Putamen (tissue), 1 donor: Measurements from ENCODE around the gene TTLL11.
"Not testable (repeated sequence)": the region's sequence is repeated elsewhere in the genome, so short reads cannot be mapped to it uniquely, and the experiment has no call there.

Experiments used
- DNase-seq: peaks from one replicate; pipeline ENCODE4 v3.0.0-alpha.2; 2016; ENCODE audit warnings: low spot score

The TTLL11 gene

DNA sequence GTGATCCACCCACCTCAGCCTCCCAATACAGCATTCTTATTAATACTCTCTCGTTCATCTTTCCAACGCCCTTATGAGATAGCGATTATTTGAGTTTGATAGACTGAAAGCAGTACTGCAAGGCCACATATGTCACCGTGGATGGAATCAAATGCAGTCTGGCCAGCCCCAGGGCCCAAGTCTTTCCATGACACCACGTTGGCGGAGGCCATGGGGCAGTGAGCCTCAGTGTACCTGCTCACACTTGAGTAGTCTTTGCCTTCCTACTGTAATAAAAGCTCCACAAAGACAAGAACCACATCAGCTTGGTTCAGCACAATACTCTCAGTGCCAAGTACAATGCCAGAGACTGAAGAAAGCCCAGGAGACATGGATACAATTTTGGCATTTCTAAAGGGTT lies 88.5 kb downstream of the TTLL11 start:
- DNase-seq: no peak

DNA sequence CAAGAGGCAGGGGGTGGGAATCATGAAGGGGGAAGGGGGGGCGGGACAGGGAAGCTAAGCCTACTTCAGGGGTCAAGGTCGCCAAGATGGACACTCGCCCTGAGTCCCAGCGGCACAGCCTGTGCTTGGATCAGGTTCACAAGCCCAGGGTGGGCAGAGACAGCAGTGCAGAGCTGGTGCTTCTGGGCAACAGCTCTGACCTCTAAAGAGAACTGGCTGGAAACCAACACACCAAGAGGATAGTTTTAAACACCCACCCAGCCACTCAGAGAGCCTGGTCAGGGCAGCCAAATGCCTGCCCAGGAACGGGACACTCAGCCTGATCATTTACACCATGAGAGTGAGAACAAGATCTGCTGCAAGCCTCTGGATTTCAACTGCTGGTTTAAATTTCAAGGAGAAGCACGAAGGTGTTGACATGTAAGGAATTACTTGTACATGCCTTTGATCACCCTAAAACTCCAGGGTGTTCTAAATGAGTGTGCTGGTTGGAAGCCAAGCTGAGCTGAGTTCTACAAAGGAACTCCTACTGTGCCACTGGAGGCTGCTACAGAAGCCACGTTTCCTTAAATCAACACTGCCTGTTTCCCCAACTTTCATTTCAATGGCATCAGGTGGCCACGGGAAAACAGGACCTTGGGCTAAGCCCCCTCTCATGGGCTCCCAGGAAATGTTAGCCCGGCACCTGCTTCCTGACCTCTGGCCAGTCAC lies 91.5 kb downstream of the TTLL11 start:
- DNase-seq: no peak

DNA sequence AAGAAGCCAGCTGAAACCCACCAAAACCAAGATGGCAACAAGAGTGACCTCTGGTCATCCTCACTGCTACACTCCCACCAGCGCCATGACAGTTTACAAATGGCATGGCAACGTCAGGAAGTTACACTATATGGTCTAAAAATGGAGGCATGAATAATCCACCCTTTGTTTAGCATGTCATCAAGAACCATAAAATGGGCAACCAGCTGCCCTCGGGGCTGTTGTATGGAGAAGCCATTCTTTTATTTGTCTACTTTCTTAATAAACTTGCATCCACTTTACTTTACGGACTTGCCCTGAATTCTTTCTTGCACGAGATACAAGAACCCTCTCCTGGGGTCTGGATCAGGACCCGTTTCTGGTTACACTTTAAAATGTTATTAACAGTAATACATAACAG lies 92.6 kb downstream of the TTLL11 start:
- DNase-seq: not testable (repeated sequence)

DNA sequence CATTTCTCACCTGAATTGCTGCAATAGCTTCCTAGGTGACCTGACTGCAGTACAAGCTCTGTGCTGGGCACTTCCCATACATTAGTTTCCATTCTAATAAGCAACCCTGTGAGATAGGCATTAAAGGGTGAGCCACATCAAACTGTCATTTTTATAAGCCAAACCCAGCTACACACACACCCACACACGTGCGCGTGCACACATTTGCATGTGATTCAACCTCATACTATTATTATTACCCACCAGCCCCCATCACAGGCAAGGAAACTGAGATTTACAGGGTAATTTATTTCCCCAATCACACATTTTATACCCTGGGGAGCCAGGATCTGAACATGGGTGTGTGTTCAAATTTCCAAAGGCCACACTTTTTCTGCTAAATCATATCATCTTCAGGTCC lies 93.6 kb downstream of the TTLL11 start:
- no peak for DNase-seq

DNA sequence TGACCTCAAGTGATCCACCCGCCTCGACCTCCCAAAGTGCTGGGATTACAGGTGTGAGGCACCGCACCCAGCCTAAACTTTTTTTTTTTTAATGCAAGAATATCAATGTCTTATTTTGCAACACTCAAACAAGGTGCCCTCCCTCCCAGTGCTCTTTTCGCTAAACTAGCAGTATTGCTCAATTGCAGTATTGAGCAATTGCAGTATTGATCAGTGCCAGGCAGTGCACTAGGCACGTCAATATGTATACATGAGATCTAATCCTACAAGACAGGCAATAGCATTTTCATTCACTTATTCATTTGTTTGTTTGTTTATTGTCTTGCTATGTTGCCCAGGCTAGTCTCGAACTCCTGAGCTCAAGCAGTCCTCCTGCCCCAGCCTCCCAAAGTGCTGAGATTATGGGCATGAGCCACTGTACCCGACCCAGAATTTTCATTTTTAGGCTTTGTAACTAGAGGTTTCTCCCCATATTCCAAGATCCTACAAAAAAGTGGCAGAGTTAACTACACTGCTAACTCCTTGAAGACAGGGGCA lies 94.5 kb downstream of the TTLL11 start:
- DNase-seq: no peak

DNA sequence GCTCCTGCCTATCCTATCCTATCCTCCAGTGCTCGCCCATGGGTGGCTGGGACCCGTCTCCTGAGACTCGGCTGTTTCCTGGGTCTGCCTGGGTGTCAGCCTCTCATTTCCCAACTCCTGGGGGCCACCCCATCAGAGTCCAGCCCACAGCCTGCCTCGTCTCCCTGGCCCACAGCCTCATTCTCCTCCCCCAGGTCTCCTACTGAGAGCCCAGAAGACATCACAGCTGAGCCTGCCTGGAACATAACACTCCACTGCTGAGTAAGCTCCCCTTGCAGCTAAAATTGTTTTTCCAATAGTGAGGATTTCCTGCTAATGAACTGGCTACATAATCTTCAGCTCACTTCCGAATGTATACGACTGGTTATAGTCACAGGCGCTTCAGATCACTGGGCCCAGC lies 95.3 kb downstream of the TTLL11 start:
- DNase-seq: no peak

DNA sequence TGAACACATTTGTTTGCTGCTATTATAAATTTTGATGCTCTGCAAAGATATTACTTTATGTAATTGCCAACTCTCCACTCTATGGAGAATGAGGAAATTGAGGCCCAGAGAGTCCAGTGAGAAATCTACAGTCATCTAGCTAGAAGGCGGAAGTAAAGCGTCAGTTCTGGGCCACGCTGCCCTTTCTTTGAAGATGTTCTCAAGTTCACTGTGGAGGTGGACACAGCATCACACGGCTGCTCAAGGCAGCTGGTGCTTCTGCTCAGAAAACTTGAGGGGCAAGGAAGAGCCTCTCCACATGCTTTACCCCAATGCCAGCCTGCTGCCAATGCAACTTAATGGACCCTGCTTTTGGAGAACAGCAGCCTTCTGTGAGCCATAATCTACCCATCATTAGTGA lies 96.3 kb downstream of the TTLL11 start:
- DNase-seq: no peak

DNA sequence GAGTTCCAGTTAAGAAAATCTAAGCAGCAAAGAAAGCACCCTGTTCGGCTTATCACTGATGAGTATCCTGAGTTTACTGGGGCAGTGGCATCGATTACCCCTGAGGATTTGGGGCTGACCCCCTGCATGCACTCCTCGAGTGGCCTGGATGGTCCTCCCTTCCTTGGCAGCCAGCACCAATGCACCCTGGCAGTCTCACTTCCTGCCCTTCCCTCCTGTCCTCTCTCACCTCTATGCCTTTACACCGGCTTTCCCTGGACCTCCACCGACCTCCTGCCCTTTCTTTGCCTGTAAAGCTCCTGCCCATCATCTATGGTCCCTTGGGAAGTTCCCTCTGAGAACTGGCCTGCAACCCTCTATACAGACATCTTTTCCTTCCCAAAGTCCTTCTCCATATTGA lies 97.1 kb downstream of the TTLL11 start:
- DNase-seq: no peak

DNA sequence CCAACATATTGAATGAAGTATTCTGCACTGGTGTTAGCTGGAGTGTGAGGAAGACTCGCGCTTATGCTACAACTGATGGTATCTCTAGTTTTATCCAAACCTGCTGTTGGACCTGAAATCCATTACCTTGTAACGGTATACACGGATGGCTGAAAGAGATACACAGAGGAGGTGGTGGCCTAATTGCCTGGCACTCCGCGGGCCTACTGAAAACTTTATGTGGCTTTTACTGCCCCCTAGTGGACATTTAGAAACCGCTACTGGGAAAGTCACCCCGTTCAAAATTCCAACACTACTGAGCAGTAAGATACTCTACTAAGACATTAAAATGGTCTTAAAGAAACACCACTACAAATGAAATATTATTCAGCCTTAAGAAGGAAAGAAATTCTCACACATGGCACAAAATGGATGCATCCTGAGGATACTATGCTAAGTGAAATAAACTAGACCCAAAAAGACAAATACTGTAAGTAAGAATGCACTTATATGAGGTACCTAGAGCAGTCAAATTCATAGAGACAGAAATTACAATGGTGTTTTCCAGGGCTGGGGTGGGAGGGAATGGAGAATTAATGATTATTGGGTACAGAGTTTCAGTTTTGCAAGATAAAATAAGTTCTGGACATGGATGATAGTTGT lies 100.4 kb downstream of the TTLL11 start:
- DNase-seq: peak; percentile 84

DNA sequence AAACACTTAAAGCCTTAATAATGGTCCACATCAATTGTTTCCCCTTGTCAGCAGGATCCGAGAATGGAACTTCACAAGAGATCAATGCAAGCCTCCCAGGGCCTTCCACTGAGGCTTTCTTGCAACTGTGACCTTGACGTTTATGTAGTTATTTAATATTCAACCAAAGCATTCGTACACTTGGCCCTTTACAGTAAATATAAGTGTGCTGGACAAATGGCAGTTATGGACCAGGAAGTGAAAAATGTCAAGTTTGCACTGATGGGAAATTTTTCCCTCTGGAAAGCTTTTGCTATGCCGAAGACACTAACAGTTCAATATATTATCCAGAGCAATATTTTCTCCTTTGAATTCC lies 101.8 kb downstream of the TTLL11 start:
- DNase-seq: no peak

DNA sequence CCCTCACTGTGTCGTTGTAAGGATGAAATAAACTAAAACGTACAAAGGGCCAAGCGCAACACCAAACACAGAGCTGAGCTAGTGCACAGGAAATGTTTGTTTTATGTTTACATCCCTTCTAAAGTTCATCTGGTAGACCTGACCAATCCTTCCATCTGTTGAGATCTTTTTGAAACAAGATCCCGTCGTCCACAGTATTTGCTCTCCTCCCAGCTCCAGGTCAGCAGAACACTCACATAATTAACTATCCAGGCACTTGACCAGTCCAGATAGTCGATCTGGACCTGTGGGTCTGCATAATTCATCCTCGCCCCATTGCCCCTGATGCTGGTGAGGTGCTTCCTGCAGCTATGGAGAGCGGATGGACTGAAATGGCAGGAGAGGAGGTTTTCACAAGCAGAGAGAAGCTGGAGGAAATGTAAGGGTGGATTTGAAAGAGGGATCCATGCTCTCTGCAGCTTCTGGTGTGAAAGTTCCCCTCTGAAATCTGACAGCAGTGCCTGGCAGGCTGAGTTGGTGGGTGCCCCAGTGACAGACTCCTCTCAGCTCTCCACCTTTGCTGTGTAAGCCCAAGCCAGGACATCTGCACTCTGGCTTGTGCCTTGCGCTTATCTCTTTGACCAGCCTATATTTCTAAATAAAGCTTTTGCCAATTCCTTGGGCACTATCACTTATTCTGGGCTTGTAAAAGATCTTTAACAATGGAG lies 102.4 kb downstream of the TTLL11 start:
- no peak for DNase-seq

DNA sequence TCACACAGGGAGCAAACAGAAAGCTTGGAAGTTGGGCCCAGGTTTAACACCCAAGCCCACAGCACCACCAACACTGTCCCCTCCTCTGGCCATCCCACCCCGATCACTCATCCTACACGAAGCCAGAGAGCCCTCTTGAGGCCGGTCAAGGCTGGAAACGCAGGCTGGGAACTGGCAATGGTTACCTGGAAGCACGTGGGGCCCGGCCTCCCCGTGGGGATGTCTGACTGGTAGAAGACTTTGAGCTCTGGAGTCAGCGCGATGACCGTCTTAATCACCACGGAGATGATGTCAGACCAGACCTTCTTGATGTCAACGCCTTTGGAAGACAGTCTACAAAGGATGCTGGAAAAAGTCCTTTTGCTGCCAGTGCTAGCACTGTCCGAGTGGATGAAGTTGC lies 104.1 kb downstream of the TTLL11 start:
- DNase-seq: no peak

DNA sequence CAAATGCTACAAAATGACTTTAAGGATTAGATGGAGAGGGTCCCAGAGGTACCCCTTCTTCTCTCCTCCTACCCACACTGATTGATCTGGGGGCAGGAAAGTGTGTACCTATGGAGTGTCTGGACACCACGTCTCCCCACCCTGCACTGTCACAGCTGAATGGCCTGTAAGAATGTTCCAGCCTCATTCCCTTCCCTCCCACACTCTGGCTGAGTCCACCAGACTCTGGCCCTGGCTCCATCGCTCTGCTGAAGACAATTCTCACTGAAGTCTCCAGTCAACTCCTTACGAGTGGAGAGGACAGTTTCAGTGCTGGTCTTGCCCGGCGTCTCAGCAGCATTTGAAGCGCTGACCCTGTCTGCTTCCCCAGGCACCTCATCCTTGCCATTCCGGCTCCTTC lies 105.8 kb downstream of the TTLL11 start:
- no peak for DNase-seq

DNA sequence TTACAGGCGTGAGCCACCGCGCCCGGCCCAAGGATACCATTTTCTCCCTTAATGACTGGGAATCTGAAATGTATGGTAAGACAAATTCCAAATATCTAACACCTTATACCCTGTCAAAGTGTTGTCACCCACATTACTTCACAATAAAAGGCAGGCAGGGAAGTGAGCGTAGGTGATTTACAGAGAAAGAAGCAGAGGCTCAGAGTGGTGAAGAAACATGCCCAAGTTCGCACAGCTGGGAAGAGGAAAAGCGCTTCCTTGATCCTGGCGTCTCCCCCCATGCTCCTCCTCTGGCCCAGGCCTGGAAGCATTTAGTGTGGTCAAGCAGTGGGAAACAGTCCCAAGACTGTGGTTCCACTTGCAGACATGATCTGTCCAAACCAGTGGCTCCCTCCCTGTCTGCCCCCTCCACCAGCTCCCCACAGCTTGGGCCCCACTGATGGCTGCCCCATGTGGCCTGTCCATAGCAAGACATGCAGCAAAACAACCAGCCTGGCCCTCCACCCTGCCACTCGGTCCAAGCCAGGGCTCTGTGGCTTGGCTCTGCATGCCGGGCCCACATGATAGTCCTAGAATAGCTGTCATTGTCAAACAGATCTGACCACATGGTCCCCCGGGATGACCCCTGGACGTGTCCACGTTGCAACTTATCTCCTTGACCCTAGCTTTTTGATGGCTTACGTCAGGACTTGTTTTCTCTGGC lies 107.2 kb downstream of the TTLL11 start:
- peak; percentile 70 for DNase-seq

DNA sequence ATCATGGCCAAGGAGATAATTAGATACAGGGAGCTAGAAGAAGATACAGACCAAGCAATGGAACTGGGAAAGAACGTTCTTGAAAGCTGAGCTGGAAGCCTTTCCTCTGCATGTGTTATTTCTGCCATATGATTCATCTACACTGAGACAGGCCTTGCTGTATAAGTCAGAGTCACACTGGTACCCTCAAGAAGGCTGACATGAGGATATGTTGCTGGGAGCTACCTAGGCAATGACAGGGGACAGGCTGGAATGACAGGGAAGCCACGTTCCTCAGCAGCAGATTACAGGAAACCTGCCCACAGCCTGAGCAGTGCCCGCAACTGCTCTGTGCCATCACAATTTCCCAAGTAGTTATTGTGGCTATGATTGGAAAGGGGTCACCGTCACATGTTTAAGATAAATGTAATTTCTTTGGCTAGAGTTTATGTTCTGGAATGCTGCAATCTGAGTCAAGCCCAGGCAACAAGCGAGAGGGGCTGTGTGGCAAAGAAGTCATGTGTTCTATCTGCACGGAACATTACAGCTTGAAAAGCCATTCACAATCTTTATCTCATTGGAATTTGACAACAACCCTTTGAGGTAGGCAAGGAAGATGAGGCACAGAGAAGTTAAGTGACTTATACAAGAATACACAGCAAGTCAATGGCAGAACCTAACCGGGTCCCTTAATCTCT lies 108.2 kb downstream of the TTLL11 start:
- DNase-seq: no peak

DNA sequence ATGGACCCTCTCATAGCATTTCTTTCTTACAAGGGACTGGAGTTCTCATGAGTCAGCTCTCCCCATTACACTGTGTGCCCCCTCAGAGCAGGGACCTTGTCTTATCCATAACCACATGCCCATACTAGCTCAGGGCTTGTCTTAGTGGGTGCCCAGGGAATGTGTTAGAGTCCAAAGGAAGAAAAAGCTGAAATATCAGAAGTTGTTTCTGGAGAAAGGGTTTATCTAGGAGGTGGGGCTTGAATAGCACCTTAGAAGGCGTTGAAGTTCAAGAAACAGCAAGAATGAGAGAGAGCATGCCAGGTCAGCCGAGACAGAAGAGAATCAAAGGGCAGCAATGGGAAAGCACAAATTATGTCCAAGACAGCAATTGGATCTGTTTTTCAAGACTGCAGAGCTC lies 109.4 kb downstream of the TTLL11 start:
- no peak for DNase-seq

DNA sequence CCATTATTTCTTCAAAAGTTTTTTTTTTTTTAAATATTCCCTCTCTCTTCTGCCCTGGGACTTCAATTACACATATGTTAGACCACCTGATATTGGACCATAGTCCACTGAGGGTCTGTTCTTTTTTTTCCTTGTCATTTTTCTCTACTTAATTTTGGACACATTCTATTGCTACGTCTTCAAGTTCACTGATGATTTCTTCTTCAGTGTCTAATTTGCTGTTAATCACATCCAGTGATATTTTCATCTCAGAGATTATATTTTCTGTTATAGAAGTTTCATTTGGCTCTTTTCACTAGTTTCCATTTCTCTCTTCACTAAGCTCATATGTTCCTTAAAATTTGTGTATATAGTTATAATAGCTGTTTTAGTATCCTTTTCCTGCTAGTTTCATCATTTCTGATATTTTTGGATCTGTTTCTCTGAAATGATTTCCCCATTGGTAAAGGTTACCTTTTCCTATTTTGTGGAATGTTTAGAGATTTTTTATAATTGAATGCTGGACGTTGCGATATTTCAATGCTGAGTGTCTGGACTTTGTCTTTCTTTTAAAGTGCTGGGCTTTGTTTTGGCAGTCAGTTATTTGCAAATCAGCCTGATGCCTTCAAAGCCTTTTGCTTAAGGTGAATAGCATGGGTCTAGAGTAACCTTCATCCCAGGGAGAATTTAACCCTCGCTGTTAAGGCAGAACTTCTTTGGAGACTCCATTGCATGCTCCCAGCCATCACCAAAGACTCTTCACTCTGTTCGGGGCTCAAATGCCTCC lies 111.8 kb downstream of the TTLL11 start:
- DNase-seq: no peak

DNA sequence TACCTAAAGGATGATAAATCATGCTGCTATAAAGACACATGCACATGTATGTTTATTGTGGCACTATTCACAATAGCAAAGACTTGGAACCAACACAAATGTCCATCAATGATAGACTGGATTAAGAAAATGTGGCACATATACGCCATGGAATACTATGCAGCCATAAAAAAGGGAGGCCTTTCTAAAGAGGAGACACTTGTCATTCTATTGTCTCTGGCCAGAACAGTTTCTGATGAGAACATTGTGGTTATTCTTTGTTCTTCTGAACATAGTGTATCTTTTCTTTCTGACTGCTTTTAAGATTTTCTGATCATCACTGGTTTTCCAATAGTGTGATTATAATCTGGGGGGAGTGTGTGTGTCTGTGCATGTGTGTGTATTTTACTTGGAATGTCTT lies 112.4 kb downstream of the TTLL11 start:
- DNase-seq: not testable (repeated sequence)

DNA sequence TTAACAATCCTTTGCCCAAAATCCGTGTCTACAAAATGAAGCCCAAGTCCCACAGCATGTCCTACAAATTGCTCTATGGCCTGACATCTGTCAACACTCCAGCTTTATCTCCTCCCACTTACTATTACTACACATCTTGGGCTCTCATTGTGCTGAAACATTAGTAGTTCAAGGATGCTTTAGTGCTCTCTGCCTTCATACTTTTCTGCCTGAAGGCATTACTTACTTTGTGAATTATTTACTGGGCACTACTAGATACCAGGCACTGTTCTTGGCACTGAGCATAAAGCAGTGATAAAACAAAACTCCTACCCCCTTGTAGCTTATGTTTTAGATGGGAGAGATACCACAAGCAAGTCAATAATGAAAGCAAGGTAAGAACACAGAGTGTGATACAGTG lies 113.4 kb downstream of the TTLL11 start:
- no peak for DNase-seq

DNA sequence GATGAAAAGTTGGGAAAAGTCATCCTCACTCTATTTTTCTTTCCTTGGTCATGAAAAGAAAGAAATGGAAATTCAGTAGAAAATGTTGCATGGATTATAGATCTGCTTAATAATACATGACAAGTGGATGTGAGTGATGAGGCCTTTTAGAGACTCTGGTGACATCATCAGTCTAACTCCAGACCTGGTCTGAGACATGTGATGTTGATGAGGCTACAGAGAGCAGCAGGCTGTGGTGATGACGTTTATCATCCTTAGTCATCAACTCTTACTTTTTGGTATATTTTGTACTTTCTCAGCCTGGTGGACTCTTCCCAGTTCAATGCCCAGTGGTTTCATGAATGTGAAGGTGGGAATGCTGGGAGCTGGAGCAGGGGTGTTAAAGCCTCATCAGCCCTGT lies 116.4 kb downstream of the TTLL11 start:
- no peak for DNase-seq

DNA sequence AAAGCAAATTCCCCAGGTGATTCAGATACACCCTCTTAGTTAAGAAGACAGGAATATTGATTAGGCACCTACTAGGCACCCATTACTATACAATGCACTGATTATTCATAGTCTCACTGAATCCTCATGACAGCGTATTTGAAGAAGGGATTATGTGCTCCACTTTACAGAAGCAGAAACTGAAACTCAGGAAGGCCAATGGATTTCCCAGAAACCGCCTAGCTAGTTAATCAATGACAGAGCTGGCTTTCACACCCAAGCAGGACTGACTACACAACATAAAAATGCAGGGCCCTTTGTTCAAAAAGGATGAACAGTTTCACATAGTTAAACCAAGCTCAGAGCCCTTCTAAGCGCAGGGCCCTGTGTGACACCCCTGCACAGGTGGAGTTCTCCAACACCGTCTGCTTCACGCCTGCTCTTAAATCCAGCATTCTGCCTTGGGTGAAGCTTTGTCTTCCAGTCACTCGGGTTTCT lies 117.3 kb downstream of the TTLL11 start:
- DNase-seq: no peak
